HG03064 (cell line): Measurements from ENCODE around the gene IRAK3.

Experiments used
- ATAC-seq: cut with Tn5 transposase; IDR thresholded peaks from one replicate; pipeline ENCODE4 v1.9.1; 2021; ENCODE audit warnings: low read depth; ENCODE audit not compliant: unreplicated experiment

IRAK3 gene

DNA sequence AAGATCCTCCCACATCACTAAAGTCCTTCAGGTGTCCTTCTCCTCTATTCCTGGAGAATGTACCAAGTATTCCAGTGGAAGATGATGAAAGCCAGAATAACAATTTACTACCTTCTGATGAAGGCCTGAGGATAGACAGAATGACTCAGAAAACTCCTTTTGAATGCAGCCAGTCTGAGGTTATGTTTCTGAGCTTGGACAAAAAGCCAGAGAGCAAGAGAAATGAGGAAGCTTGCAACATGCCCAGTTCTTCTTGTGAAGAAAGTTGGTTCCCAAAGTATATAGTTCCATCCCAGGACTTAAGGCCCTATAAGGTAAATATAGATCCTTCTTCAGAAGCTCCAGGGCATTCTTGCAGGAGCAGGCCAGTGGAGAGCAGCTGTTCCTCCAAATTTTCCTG lies 58.7 kb downstream of the IRAK3 start:
- ATAC-seq: no peak

- no peak for ATAC-seq
Observed at GRCh38 chr12:66251049-66251448, 62.0 kb downstream of the IRAK3 start.

GRCh38 chr12:66252771-66253170 lies 63.8 kb downstream of the IRAK3 start:
- ATAC-seq: no peak

GRCh38 chr12:66255737-66256136 lies 66.7 kb downstream of the IRAK3 start:
- ATAC-seq: no peak

- ATAC-seq: no peak
Observed at GRCh38 chr12:66258011-66258410, 69.0 kb downstream of the IRAK3 start.

DNA sequence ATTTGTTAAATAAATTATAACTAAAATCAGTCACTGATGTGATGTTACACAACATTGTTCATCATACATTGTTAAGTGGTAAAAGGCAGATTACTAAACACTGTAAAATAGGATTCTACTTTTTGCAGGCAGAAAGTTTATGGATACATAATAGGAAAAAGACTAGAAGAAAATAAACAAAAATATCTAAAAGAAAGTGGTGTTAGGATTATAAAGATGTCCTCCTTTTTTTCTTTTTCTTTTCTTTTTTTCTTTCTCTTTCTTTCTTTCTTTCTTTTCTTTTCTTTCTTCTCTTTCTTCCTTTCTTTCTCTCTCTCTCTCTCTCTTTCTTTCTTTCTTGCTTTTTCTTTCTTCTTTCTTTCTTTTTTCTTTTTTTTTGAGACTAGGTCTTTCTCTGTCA lies 73.7 kb downstream of the IRAK3 start:
- ATAC-seq: no peak

DNA sequence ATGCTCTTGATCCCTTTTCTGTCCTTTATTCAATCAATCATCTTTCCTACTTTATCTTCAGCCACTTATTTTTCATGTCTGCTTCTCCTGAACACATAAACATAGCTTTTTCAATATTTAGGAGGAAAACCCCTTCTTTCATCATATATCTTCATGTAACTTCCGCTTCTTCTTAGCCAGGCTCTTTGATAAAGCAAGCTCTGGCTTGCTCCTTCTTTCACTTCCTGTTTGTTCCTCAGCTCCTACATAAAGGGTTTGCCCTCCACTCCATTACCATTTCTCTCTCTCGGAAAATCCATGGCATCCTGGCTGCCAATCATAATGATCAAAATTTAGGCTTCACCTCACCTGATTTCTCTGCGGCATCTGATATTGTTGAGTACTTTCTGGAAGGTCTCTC lies 79.5 kb downstream of the IRAK3 start:
- ATAC-seq: no peak

DNA sequence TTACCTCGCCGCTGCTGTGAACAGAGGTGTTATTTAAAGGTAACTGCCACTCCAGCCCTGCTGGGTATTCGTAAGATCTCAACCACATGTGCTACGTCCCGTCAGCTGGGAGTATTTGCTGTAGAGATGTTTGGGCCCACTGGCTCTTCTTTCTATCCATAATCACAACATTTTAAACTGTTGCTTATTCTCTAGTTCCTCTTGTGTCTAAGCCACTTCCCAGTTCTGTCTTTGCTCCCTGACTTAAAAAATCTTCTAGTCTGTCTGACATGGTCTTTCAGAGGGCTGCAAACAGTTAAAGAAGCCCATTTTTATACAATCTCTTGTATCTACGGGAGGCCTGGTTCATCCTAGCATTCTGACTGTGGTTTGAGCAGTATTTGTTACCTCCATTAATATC lies 80.1 kb downstream of the IRAK3 start:
- no peak for ATAC-seq

GRCh38 chr12:66269757-66270383 lies 80.9 kb downstream of the IRAK3 start:
- no peak for ATAC-seq

DNA sequence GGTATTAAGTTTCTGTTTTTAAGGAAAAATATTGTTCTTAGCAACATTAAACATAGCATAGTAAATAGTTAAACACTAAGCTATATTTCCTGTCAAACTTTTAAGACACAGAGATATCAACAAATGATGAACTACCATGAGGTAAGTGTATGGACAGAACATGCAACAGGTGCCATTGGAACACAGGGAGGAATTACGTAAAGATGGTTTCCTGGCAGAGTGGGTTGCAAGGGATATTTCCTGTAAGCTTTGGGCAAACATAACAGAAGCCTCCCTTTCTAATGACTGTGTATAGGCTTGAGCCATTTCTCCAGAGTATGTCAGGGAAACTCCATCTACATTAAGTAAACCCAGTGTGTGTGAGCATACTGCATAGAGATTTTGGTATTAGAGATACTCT lies 81.6 kb downstream of the IRAK3 start:
- ATAC-seq: no peak

- ATAC-seq: no peak
Observed at GRCh38 chr12:66272650-66273049, 83.6 kb downstream of the IRAK3 start.

DNA sequence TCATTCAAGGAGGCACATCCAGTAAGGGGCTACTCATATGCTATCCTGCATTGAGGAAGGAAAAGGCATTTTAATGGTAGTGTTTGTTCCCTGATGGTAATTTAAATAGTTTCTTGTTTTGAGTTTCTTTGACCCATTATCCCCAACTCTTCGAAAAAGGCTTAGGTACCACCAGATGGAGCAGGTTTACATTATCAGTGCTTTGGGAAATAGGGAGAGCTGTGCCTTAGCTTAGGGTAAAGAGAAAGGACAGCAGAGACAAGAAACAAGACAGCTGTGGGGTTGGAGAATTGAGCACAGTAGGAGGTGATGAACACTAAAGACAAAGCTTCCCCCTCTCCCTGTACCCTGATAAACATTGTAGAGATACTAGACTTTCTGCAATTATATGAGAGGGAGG lies 84.1 kb downstream of the IRAK3 start:
- ATAC-seq: no peak

DNA sequence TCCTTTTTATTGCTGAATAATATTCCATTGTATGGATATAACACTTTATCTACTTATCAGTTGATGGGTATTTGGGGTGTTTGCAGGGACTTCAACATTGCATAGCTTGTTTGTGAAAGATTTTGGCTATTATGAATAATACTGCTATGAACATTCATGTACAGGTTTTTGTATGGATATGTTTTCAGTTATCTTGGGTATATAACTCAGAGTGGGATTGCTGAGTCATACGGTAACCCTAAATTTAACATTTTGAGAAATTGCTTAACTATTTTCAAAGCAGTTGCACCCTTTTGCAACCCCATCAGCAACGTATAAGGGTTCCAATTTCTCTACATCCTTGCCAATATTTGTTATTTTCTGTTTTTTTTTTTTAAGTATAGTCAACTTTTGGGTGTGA lies 86.0 kb downstream of the IRAK3 start:
- ATAC-seq: no peak

DNA sequence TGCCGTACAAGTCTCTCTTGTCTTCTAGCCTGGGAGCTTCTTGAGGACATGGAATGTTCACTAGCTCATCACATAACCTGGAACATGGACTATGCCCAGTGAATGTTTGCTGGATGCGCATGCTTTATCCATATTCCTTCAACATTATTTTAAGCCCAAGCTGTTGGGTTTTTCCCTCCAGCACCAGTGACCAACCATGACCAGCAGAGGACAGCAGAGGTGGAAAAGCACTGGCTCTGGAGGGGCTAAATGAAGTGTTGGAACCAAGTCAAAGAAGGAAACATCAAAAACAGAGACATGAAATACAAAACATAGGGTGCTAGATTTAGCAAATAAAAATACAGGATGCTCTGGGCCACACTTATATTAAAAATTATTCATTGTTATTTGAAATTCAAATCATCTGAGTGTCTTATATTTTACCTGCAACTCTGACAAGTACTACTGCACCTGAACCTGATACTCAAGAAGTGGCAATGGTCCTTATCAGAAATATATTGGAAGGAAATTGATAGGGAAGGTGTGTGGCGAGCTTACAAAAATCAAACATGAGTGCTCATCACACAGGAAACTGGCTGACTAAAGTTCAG lies 90.2 kb downstream of the IRAK3 start:
- no peak for ATAC-seq

DNA sequence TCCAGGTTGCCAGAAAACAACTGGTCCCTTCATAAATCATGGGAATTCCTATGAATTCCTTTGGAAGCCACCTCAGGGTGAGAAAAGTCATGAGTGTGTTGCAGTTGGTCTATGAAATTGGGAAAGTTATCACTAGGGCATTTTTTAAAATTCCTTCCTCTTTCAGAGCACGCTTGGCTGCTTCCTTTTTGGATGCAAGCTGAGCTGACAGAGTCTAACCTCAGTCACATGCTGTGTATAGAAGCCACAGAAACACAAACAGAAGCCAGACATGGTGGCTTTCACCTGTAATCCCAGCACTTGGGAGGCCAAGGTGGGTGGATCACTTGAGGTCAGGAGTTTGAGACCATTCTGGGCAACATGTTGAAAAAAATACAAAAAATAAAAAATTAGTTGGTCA lies 91.5 kb downstream of the IRAK3 start:
- ATAC-seq: no peak

DNA sequence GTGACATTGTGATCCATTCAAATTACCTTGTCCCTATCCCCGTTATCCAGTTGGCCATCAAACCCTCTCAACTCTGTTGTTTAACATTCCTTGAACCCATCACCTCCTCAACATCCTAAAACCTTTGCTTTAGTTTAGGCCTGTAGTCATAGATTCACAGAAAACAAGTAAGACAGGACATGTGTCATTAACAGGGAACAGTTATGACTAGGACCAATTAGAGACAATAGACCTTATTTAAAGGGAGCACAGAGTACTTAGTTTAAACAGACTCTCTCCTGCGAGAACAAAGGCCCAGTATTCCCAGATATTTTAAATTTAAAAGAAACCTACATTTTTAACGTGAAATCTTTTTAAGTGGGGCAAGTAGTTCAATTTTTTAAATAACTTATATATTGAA lies 93.2 kb downstream of the IRAK3 start:
- ATAC-seq: no peak

GRCh38 chr12:66287275-66287674 lies 98.3 kb downstream of the IRAK3 start:
- ATAC-seq: no peak

- no peak for ATAC-seq
Observed at GRCh38 chr12:66288121-66288520, 99.1 kb downstream of the IRAK3 start.

DNA sequence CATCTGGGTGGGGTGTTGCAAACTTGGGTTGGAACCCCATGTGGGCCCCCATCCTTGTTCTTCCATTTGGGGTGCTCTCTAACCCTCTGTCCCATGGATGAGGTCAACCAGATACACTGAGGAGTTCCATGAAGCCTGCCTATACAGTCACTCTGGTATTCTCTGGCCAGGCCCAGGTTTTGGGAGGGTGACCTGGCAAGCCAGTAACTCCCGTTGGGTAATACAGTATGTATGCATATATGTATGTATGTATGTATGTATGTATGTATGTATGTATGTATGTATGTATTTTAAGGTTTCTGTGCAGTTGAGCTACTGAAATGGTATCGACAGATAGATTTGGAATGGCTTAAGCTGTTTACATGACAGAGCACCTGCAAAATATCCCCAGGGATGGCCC lies 100.5 kb downstream of the IRAK3 start:
- no peak for ATAC-seq

GRCh38 chr12:66290716-66291200 lies 101.7 kb downstream of the IRAK3 start:
- ATAC-seq: no peak

- no peak for ATAC-seq
Observed at GRCh38 chr12:66296176-66296683, 107.2 kb downstream of the IRAK3 start.

GRCh38 chr12:66297080-66297479 lies 108.1 kb downstream of the IRAK3 start:
- ATAC-seq: no peak
